ENCODE data around the gene FGF12.

The FGF12 gene

GRCh38 chr3:192651836-192652512 is 75.4 kb downstream of the FGF12 start:
- H3K36me3 ChIP-seq (ENCODE audit: insufficient read depth, low read length), result no peaks in the 10 kb centered on the region
- no peaks in the 10 kb centered on the region for H3K9me3 ChIP-seq (ENCODE audit: control insufficient read depth, insufficient read depth, low read length)

GRCh38 chr3:192645437-192645836 is 81.9 kb downstream of the FGF12 start:
- Histone ChIP-seq H3K9me3 (ENCODE audit: control insufficient read depth, insufficient read depth, low read length) (no peaks in the 10 kb centered on the region), H3K4me1 (ENCODE audit: insufficient read depth, low read length) (no peaks in the 10 kb centered on the region), H3K9ac (ENCODE audit: low read depth, low read length) (no peak overlapping the region), H3K36me3 (ENCODE audit: insufficient read depth, low read length) (no peaks in the 10 kb centered on the region)

More at GRCh38 chr3:192651836-192652512, 75.4 kb downstream of the FGF12 start:
- Histone ChIP-seq H3K9ac (ENCODE audit: low read depth, low read length) (no peak overlapping the region), H3K4me1 (ENCODE audit: insufficient read depth, low read length) (peaks cover 9% of the 10 kb centered on the region; the same call in 1 of the 2 replicates)

GRCh38 chr3:192642651-192643050 is 84.7 kb downstream of the FGF12 start:
- Histone ChIP-seq H3K9me3 (ENCODE audit: control insufficient read depth, insufficient read depth, low read length) (no peaks in the 10 kb centered on the region), H3K9ac (ENCODE audit: low read depth, low read length) (no peak overlapping the region), H3K4me1 (ENCODE audit: insufficient read depth, low read length) (no peaks in the 10 kb centered on the region; the same call in 1 of the 2 replicates), H3K36me3 (ENCODE audit: insufficient read depth, low read length) (no peaks in the 10 kb centered on the region)

DNA sequence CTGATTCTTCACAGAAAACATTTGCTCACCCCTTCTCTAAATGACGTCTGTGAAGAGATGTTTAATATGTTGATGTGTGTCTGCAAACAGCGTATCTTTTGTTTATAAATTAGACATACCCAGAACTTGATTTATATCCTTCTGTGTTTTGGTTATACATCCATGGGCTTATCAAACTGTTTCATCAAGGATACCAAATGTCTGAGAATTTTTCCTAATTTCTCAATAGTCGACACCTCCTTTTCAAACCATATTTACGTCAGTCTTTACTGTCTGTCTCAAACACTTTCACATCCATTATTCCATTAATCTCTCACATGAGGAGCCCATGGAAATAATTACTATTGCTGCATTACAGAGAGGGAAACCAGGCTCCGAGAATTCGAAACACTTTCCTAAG is 85.4 kb downstream of the FGF12 start:
- H3K36me3 ChIP-seq (ENCODE audit: insufficient read depth, low read length), result no peaks in the 10 kb centered on the region
- no peaks in the 10 kb centered on the region; the same call in 1 of the 2 replicates for H3K4me1 ChIP-seq (ENCODE audit: insufficient read depth, low read length)
- H3K9ac ChIP-seq (ENCODE audit: low read depth, low read length), result no peak overlapping the region
- H3K9me3 ChIP-seq (ENCODE audit: control insufficient read depth, insufficient read depth, low read length), result no peaks in the 10 kb centered on the region

GRCh38 chr3:192639987-192640386 is 87.4 kb downstream of the FGF12 start:
- Histone ChIP-seq H3K9me3 (ENCODE audit: control insufficient read depth, insufficient read depth, low read length) (no peaks in the 10 kb centered on the region), H3K36me3 (ENCODE audit: insufficient read depth, low read length) (no peaks in the 10 kb centered on the region), H3K4me1 (ENCODE audit: insufficient read depth, low read length) (no peaks in the 10 kb centered on the region; the same call in 1 of the 2 replicates), H3K9ac (ENCODE audit: low read depth, low read length) (no peak overlapping the region)

- Histone ChIP-seq H3K36me3 (ENCODE audit: insufficient read depth, low read length) (no peaks in the 10 kb centered on the region), H3K9me3 (ENCODE audit: control insufficient read depth, insufficient read depth, low read length) (no peaks in the 10 kb centered on the region), H3K9ac (ENCODE audit: low read depth, low read length) (no peak overlapping the region), H3K4me1 (ENCODE audit: insufficient read depth, low read length) (no peaks in the 10 kb centered on the region; the same call in 1 of the 2 replicates)
Measured at GRCh38 chr3:192637803-192638202, 89.5 kb downstream of the FGF12 start.

- Histone ChIP-seq H3K9ac (ENCODE audit: low read depth, low read length) (no peak overlapping the region), H3K36me3 (ENCODE audit: insufficient read depth, low read length) (no peaks in the 10 kb centered on the region), H3K4me1 (ENCODE audit: insufficient read depth, low read length) (no peaks in the 10 kb centered on the region; the same call in 1 of the 2 replicates), H3K9me3 (ENCODE audit: control insufficient read depth, insufficient read depth, low read length) (no peaks in the 10 kb centered on the region)
Measured at GRCh38 chr3:192636517-192637444, 90.6 kb downstream of the FGF12 start.

GRCh38 chr3:192629429-192629828 is 97.9 kb downstream of the FGF12 start:
- Histone ChIP-seq H3K9ac (ENCODE audit: low read depth, low read length) (no peak overlapping the region), H3K36me3 (ENCODE audit: insufficient read depth, low read length) (no peaks in the 10 kb centered on the region), H3K4me1 (ENCODE audit: insufficient read depth, low read length) (no peaks in the 10 kb centered on the region), H3K9me3 (ENCODE audit: control insufficient read depth, insufficient read depth, low read length) (no peaks in the 10 kb centered on the region)

DNA sequence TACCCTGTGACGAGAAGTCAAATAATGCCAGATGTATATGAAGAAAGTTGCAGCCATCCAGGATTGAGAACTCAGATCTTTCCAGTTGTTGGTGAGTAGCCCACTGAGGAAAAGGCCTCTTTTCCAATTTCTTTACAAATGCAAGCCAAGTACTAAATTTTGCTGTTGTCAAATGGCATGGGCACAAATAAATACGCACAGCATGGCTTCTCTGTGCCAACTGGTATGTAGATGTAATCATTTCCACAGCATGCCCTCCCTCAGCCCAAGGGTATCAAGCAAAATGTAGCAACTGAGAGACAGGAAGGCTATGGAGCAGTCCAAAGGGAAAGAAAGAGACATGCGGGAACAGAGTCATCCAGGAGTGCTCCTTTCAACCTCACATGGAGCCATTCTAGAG is 105.4 kb downstream of the FGF12 start:
- no peaks in the 10 kb centered on the region for H3K4me1 ChIP-seq (ENCODE audit: insufficient read depth, low read length)
- H3K36me3 ChIP-seq (ENCODE audit: insufficient read depth, low read length), result no peaks in the 10 kb centered on the region; the same call in 1 of the 2 replicates
- H3K9me3 ChIP-seq (ENCODE audit: control insufficient read depth, insufficient read depth, low read length), result no peaks in the 10 kb centered on the region
- H3K9ac ChIP-seq (ENCODE audit: low read depth, low read length), result no peak overlapping the region

DNA sequence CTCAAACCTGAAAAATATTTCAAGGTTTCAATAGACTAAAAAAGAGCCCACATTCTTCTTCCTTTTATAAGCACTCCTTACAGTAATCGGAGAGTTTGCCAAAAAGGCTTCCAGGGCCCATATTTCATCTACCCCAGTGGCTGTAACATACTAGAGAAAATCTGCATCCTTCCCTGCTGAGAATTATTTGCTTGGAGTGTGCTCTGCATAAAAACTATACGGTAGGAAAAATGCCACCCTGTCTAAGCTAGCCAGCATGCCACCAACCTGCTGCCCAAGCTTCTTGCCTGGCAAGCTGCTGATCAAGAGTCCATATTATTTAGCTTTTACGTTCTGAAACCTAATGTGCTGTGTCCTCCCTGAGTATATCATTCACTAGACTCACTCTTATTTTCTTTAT is 107.1 kb downstream of the FGF12 start:
- no peaks in the 10 kb centered on the region for H3K9me3 ChIP-seq (ENCODE audit: control insufficient read depth, insufficient read depth, low read length)
- H3K9ac ChIP-seq (ENCODE audit: low read depth, low read length), result no peak overlapping the region
- H3K4me1 ChIP-seq (ENCODE audit: insufficient read depth, low read length), result no peaks in the 10 kb centered on the region
- H3K36me3 ChIP-seq (ENCODE audit: insufficient read depth, low read length), result no peaks in the 10 kb centered on the region; the same call in 1 of the 2 replicates

DNA sequence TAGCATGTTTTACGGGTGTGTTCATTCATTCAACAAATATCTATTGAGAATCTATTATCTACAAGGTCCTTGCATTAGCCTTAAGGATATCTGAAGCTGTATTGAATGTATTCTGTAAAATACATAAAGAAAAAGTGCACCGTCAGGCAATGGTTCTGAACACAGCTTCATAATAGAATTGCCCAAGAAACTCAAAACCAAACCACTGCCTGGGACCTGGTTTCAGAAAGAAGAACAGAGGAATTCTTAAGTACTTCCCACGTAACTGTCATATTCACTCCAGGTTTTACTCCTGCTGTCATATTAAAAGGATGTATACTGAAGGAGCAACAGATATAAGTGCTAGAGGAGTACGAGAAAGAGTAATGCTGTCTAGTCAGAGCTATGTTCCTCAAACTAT is 115.9 kb downstream of the FGF12 start:
- Histone ChIP-seq H3K4me1 (ENCODE audit: insufficient read depth, low read length) (no peaks in the 10 kb centered on the region), H3K9me3 (ENCODE audit: control insufficient read depth, insufficient read depth, low read length) (no peaks in the 10 kb centered on the region)

GRCh38 chr3:192608726-192609600 is 118.4 kb downstream of the FGF12 start:
- Histone ChIP-seq H3K9ac (ENCODE audit: low read depth, low read length) (no peak overlapping the region), H3K36me3 (ENCODE audit: insufficient read depth, low read length) (no peaks in the 10 kb centered on the region), H3K9me3 (ENCODE audit: control insufficient read depth, insufficient read depth, low read length) (no peaks in the 10 kb centered on the region), H3K4me1 (ENCODE audit: insufficient read depth, low read length) (no peaks in the 10 kb centered on the region)

More for the DNA sequence above, 115.9 kb downstream of the FGF12 start:
- Histone ChIP-seq H3K36me3 (ENCODE audit: insufficient read depth, low read length) (no peaks in the 10 kb centered on the region), H3K9ac (ENCODE audit: low read depth, low read length) (no peak overlapping the region)

DNA sequence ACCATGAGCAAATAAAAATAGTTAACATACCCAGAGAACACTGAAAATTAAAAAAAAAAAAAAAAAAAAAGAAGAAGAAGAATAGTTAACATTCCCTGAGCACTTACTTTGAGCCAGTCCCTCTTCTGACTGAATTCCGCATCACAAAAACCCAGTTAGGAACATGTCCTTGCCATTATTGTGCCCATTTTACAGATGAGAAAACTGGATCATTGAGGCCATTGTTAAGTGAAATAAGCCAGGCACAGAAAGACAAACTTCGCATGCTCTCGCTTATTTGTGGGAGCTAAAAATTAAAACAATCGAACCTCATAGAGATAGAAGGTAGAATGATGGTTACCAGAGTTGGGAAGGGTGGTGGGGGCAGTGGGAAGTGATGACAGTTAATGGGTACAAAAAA is 119.5 kb downstream of the FGF12 start:
- Histone ChIP-seq H3K36me3 (ENCODE audit: insufficient read depth, low read length) (no peaks in the 10 kb centered on the region), H3K9me3 (ENCODE audit: control insufficient read depth, insufficient read depth, low read length) (0 out of 2 replicates have a peak, but pooled peaks cover 3% of the 10 kb centered on the region), H3K9ac (ENCODE audit: low read depth, low read length) (no peak overlapping the region), H3K4me1 (ENCODE audit: insufficient read depth, low read length) (no peaks in the 10 kb centered on the region)

GRCh38 chr3:192597913-192598312 is 129.4 kb downstream of the FGF12 start:
- H3K9ac ChIP-seq (ENCODE audit: low read depth, low read length), result no peak overlapping the region
- no peaks in the 10 kb centered on the region for H3K9me3 ChIP-seq (ENCODE audit: control insufficient read depth, insufficient read depth, low read length)
- H3K4me1 ChIP-seq (ENCODE audit: insufficient read depth, low read length), result no peaks in the 10 kb centered on the region
- H3K36me3 ChIP-seq (ENCODE audit: insufficient read depth, low read length), result no peaks in the 10 kb centered on the region
